SK-N-SH (cell line): ENCODE measurements around the gene APH1A. TPM values are rescaled to one million over a fixed set of nuclear protein-coding genes. Genes with fewer than 3 reads are reported as not detected.

Source experiments
- CTCF ChIA-PET: fragments of 300-600, 350-600 bp; formaldehyde crosslinking; extraction: SDS; loops from one replicate; lab custom pipeline; 2021; lab: Yijun Ruan, JAX
- POLR2A ChIA-PET: fragments of 350-600 bp; sonication (Branson Sonifier 250); formaldehyde crosslinking; extraction: SDS; loops from one replicate; lab custom pipeline; 2020; ENCODE audit warnings: antibody characterized with exemption, inconsistent platforms; lab: Yijun Ruan, JAX
- DNase-seq: peaks from one replicate; pipeline ENCODE4 v3.0.0; 2012
- H2AFZ ChIP-seq: fragments of 200-600 bp; sonication (generic); 2 replicates; pipeline ENCODE4 v1.8.1; 2016; ENCODE audit warnings: antibody characterized with exemption, mild to moderate bottlenecking, low read depth
- H3F3A ChIP-seq: fragments of 200-600 bp; sonication (generic); replicated peaks from 2 replicates; pipeline ENCODE3; 2016; ENCODE audit warnings: antibody characterized with exemption, mild to moderate bottlenecking; ENCODE audit not compliant: insufficient read depth
- H3K27ac ChIP-seq, 2 experiments: fragments of 200-500 bp in 1 of 2; fragments of 200-600 bp in 1 of 2; sonication (Bioruptor generic) in 1 of 2; sonication (generic), shearing (Covaris generic) in 1 of 2; 2 replicates each; pipeline versions ENCODE4 v1.5.1 to v1.6.1; 2014 to 2016; ENCODE audit warnings: low read depth in 2 of 2, inconsistent platforms in 1 of 2, low read length in 1 of 2, mild to moderate bottlenecking in 1 of 2, mixed read lengths in 1 of 2
- H3K27me3 ChIP-seq: fragments of 200-600 bp; sonication (generic), shearing (Covaris generic); 2 replicates; pipeline ENCODE4 v1.6.1; 2016; ENCODE audit warnings: mixed run types; ENCODE audit not compliant: insufficient read depth
- H3K36me3 ChIP-seq, 2 experiments: fragments of 200-500 bp in 1 of 2; fragments of 200-600 bp in 1 of 2; sonication (Bioruptor generic) in 1 of 2; sonication (generic) in 1 of 2; replicated peaks in 1 of 2; 2 replicates each; pipeline versions ENCODE3 to v1.5.1; 2014 to 2016; ENCODE audit warnings: low read length in 1 of 2, mild to moderate bottlenecking in 1 of 2; ENCODE audit not compliant: insufficient read depth in 2 of 2, control insufficient read depth in 1 of 2
- H3K4me1 ChIP-seq, 2 experiments: fragments of 200-500 bp in 1 of 2; fragments of 200-600 bp in 1 of 2; sonication (Bioruptor generic) in 1 of 2; sonication (generic), shearing (Covaris generic) in 1 of 2; 2 replicates each; pipeline versions ENCODE4 v1.5.1 to v1.6.1; 2014 to 2016; ENCODE audit warnings: low read depth in 1 of 2, low read length in 1 of 2, mixed run types in 1 of 2; ENCODE audit not compliant: insufficient read depth in 2 of 2, control insufficient read depth in 1 of 2
- H3K4me2 ChIP-seq: fragments of 200-600 bp; sonication (generic), shearing (Covaris generic); 2 replicates; pipeline ENCODE4 v1.6.1; 2017; ENCODE audit warnings: mixed run types
- H3K4me3 ChIP-seq, 2 experiments: fragments of 200-500 bp in 1 of 2; fragments of 200-600 bp in 1 of 2; sonication (Bioruptor generic) in 1 of 2; sonication (generic), shearing (Covaris generic) in 1 of 2; 2 replicates each; pipeline versions ENCODE4 v1.5.1 to v1.8.1; 2014 to 2016; ENCODE audit warnings: low read depth in 2 of 2, inconsistent platforms in 1 of 2, low read length in 1 of 2, mild to moderate bottlenecking in 1 of 2, mixed read lengths in 1 of 2, moderate library complexity in 1 of 2
- H3K79me2 ChIP-seq: fragments of 200-600 bp; sonication (generic); 2 replicates; pipeline ENCODE4 v1.8.1; 2017; ENCODE audit warnings: mild to moderate bottlenecking; ENCODE audit not compliant: insufficient read depth
- H3K9ac ChIP-seq: fragments of 200-600 bp; sonication (generic); 2 replicates; pipeline ENCODE4 v1.6.1; 2017; ENCODE audit warnings: mixed run types
- H3K9me2 ChIP-seq: fragments of 200-600 bp; sonication (generic); 2 replicates; pipeline ENCODE4 v1.6.1; 2017; ENCODE audit warnings: mixed run types
- H3K9me3 ChIP-seq: fragments of 200-600 bp; sonication (generic); 2 replicates; pipeline ENCODE4 v1.6.1; 2017; ENCODE audit warnings: mixed run types, mild to moderate bottlenecking, moderate library complexity
- H4K20me1 ChIP-seq: fragments of 200-600 bp; sonication (generic); 2 replicates; pipeline ENCODE4 v1.6.1; 2017; ENCODE audit warnings: mild to moderate bottlenecking, mixed run types; ENCODE audit not compliant: insufficient read depth
- CHD2 ChIP-seq: fragments of 150-350 bp; IDR thresholded peaks from 2 replicates; pipeline ENCODE4 v1.6.1; 2018; ENCODE audit warnings: low read length; ENCODE audit not compliant: partially characterized antibody
- FOSL2 ChIP-seq: IDR thresholded peaks from 2 replicates; pipeline ENCODE4 v1.4.0; 2012; ENCODE audit warnings: low read depth, mild to moderate bottlenecking, moderate library complexity, borderline replicate concordance
- FOXJ3 ChIP-seq: sonication (generic); formaldehyde crosslinking; IDR thresholded peaks from 2 replicates; pipeline ENCODE4 v1.5.1; 2020; ENCODE audit warnings: mild to moderate bottlenecking, missing genetic modification reagents
- FOXM1 ChIP-seq: IDR thresholded peaks from 2 replicates; pipeline ENCODE4 v1.4.0; 2012; ENCODE audit warnings: low read depth, mild to moderate bottlenecking
- GATA2 ChIP-seq: sonication (generic); formaldehyde crosslinking; IDR thresholded peaks from 2 replicates; pipeline ENCODE4 v1.5.0; 2020; ENCODE audit warnings: mild to moderate bottlenecking, missing genetic modification reagents
- IRF3 ChIP-seq: fragments of 150-350 bp; IDR thresholded peaks from 2 replicates; pipeline ENCODE4 v1.6.1; 2016; ENCODE audit warnings: mild to moderate bottlenecking, low read depth, low read length
- JUND ChIP-seq: IDR thresholded peaks from 2 replicates; pipeline ENCODE4 v1.4.0; 2012
- NFIC ChIP-seq: IDR thresholded peaks from 2 replicates; pipeline ENCODE4 v1.4.0; 2012; ENCODE audit warnings: borderline replicate concordance
- PBX3 ChIP-seq: IDR thresholded peaks from 2 replicates; pipeline ENCODE4; 2012
- RAD21 ChIP-seq: IDR thresholded peaks from 2 replicates; pipeline ENCODE4 v1.6.1; 2012; ENCODE audit warnings: mild to moderate bottlenecking, low read length
- RCOR1 ChIP-seq: fragments of 150-350 bp; IDR thresholded peaks from 2 replicates; pipeline ENCODE4 v1.6.1; 2017; ENCODE audit warnings: antibody characterized with exemption, low read length
- REST ChIP-seq: IDR thresholded peaks from 2 replicates; pipeline ENCODE4 v1.6.1; 2012; ENCODE audit warnings: mild to moderate bottlenecking, low read depth, low read length, moderate library complexity
- RFX5 ChIP-seq: IDR thresholded peaks from 2 replicates; pipeline ENCODE4 v1.6.1; 2012; ENCODE audit warnings: mild to moderate bottlenecking, improper control_type of control experiment, low read length
- TAF1 ChIP-seq: IDR thresholded peaks from 2 replicates; pipeline ENCODE4 v1.6.1; 2012; ENCODE audit warnings: low read depth, mild to moderate bottlenecking, low read length, moderate library complexity, borderline replicate concordance
- TEAD4 ChIP-seq: IDR thresholded peaks from 2 replicates; pipeline ENCODE4 v1.4.0; 2012; ENCODE audit warnings: mild to moderate bottlenecking, borderline replicate concordance; ENCODE audit not compliant: insufficient read depth
- USF1 ChIP-seq: IDR thresholded peaks from 2 replicates; pipeline ENCODE4 v1.4.0; 2012; ENCODE audit warnings: low read depth, borderline replicate concordance
- YY1 ChIP-seq: IDR thresholded peaks from 2 replicates; pipeline ENCODE4 v1.4.0; 2012; ENCODE audit warnings: low read depth, mild to moderate bottlenecking
- WGBS: methylation state at CpG from one replicate; pipeline ENCODE4 v1.1.6; 2017; ENCODE audit warnings: low lambda C conversion rate; 5-methylcytosine and 5-hydroxymethylcytosine counted together
- polyA plus RNA-seq, 3 experiments: library from polyadenylated mRNA; depleted of rRNA; stranded (reverse); fragments of >200 nt; gene quantifications; 2 replicates each; pipeline ENCODE4 v1.2.3, GENCODE V29; 2012

APH1A gene
- polyA plus RNA-seq, 1 of the 3 experiments (the other 2 are of a cell fraction), result 175 TPM

GRCh38 chr1:150295476-150295875 lies 26.7 kb upstream of the APH1A start:
- no peaks in the 10 kb centered on the region for H3K27me3 ChIP-seq
- H3F3A ChIP-seq, result peaks cover 3% of the 10 kb centered on the region
- POLR2A ChIA-PET, result no interaction called here
- H3K79me2 ChIP-seq, result peaks cover 68% of the 10 kb centered on the region
- H3K36me3 ChIP-seq, result peaks cover 19 to 46% of the 10 kb centered on the region in 2 experiments
- no peaks in the 10 kb centered on the region for H3K9me2 ChIP-seq
- TF ChIP-seq TEAD4, result no peak
- TF ChIP-seq RFX5, result no peak
- no peak for TF ChIP-seq IRF3
- TF ChIP-seq YY1, result no peak
- no peak for TF ChIP-seq PBX3
- TF ChIP-seq NFIC, result no peak
- no peak for TF ChIP-seq RCOR1
- no peak for TF ChIP-seq TAF1
- no peak for TF ChIP-seq FOSL2
- TF ChIP-seq RAD21, result no peak
- TF ChIP-seq FOXJ3 (CRISPR knock-in tag), result no peak
- no peak for TF ChIP-seq FOXM1
- no peak for TF ChIP-seq CHD2
- no peak for TF ChIP-seq REST
- TF ChIP-seq GATA2, result no peak
- TF ChIP-seq JUND, result no peak
- TF ChIP-seq USF1, result no peak
- H3K9me3 ChIP-seq, result no peaks in the 10 kb centered on the region
- no peak overlapping the region for H3K27ac ChIP-seq
- no peak overlapping the region for H3K9ac ChIP-seq
- peak overlapping the region; percentile 84; the same call in 1 of the 2 replicates for H3K4me2 ChIP-seq
- H3K4me1 ChIP-seq, result peaks cover 16 to 20% of the 10 kb centered on the region in 2 experiments; a peak in 3 of 4 replicates
- CTCF ChIA-PET, result interaction anchor here (1.1 kb wide), 1 partner anchor 16 kb away, joined by 3 read pairs; no protein-coding TSS in a partner anchor
- 96% methylated on average over 2 of the region's 2 CpGs for WGBS
- no peaks in the 10 kb centered on the region for H4K20me1 ChIP-seq
- no peak for DNase-seq
- H3K4me3 ChIP-seq, result peak overlapping the region in 1 of 2 experiments; percentile 5; a peak in 1 of 4 replicates
- no peak overlapping the region for H2AFZ ChIP-seq
